Spleen (tissue), 7 donors: ENCODE results near the gene NOTCH1.
A peak's percentile ranks its signal among the peaks of the same experiment; 100 is the strongest.

Experiments
- POLR2AphosphoS5 ChIP-seq, 3 donors: sonication (generic); formaldehyde crosslinking; IDR thresholded peaks; one replicate each; pipeline ENCODE4 v1.5.1; 2017; ENCODE audit warnings: antibody characterized with exemption in 3 of 3
- TF ChIP-seq, protein P1 (sequence below), 11 experiments: fragments of 200-600 bp in 7 of 11; fragments of 450-650 bp in 4 of 11; sonication (generic) in 4 of 11; IDR thresholded peaks in 8 of 11; conservative IDR thresholded peaks in 3 of 11; 1 replicate in 7 of 11; 2 replicates in 4 of 11; pipeline versions ENCODE4 v1.4.0 to v1.8.0; 2016 to 2021; ENCODE audit warnings: antibody characterized with exemption in 11 of 11, inconsistent platforms in 4 of 11, mild to moderate bottlenecking in 1 of 11
- donor health status: DM: no; HTN: no; CAD: no; lungs with moderate emphysema.
- donor health status: DM: no; HTN: no; CAD: no.
- donor health status: DM: no; HTN: no; CAD: no.

GRCh38 chr9:136562746-136563495 lies 17.1 kb upstream of the NOTCH1 start:
- TF ChIP-seq, protein P1, sequence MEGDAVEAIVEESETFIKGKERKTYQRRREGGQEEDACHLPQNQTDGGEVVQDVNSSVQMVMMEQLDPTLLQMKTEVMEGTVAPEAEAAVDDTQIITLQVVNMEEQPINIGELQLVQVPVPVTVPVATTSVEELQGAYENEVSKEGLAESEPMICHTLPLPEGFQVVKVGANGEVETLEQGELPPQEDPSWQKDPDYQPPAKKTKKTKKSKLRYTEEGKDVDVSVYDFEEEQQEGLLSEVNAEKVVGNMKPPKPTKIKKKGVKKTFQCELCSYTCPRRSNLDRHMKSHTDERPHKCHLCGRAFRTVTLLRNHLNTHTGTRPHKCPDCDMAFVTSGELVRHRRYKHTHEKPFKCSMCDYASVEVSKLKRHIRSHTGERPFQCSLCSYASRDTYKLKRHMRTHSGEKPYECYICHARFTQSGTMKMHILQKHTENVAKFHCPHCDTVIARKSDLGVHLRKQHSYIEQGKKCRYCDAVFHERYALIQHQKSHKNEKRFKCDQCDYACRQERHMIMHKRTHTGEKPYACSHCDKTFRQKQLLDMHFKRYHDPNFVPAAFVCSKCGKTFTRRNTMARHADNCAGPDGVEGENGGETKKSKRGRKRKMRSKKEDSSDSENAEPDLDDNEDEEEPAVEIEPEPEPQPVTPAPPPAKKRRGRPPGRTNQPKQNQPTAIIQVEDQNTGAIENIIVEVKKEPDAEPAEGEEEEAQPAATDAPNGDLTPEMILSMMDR (IDR thresholded peaks at IDR 0.05 in 8 of 11, conservative IDR thresholded peaks at IDR 0.05 in 3 of 11), result no peak
- peak in 2 of 3 donors; percentile 11 to 43 for TF ChIP-seq POLR2AphosphoS5 (IDR thresholded peaks at IDR 0.05)
